HEK293 (cell line): ENCODE results near the gene WDR20.

Experiments
- CTCF ChIA-PET: fragments of 350-600 bp; formaldehyde crosslinking; extraction: SDS; loops from one replicate; lab custom pipeline; 2021; ENCODE audit warnings: antibody characterized with exemption; lab: Yijun Ruan, JAX
- POLR2A ChIA-PET: fragments of 300-600 bp; formaldehyde crosslinking; extraction: SDS; loops from one replicate; lab custom pipeline; 2020; ENCODE audit warnings: antibody characterized with exemption, inconsistent platforms; lab: Yijun Ruan, JAX
- H3K27ac ChIP-seq: fragments of 200-500 bp; sonication (Bioruptor generic); 2 replicates; pipeline ENCODE4 v1.5.1; 2014; ENCODE audit warnings: low read depth, low read length, control low read depth, inconsistent platforms; ENCODE audit errors: extremely low read depth
- H3K36me3 ChIP-seq, 2 experiments: fragments of 200-500 bp in 1 of 2; sonication (Bioruptor generic) in 1 of 2; 1 replicate in 1 of 2; 2 replicates in 1 of 2; pipeline ENCODE4 v1.5.1; 2014 to 2017; ENCODE audit warnings: inconsistent platforms in 2 of 2, low read length in 2 of 2; ENCODE audit not compliant: control insufficient read depth in 2 of 2, insufficient read depth in 1 of 2
- H3K4me1 ChIP-seq: fragments of 200-500 bp; sonication (Bioruptor generic); 2 replicates; pipeline ENCODE4 v1.5.1; 2014; ENCODE audit warnings: mild to moderate bottlenecking, low read length, inconsistent platforms; ENCODE audit not compliant: control insufficient read depth, insufficient read depth
- H3K4me3 ChIP-seq: 2 replicates; pipeline ENCODE4 v1.5.1; 2011; ENCODE audit warnings: low read depth, mild to moderate bottlenecking, control low read depth, low read length, moderate library complexity
- H3K9me3 ChIP-seq: fragments of 200-500 bp; sonication (Bioruptor generic); 2 replicates; pipeline ENCODE4 v1.5.1; 2014; ENCODE audit warnings: low read depth, low read length, inconsistent platforms; ENCODE audit not compliant: control insufficient read depth, insufficient read depth
- BCL11A ChIP-seq: fragments of 450-650 bp; formaldehyde crosslinking; IDR thresholded peaks from 2 replicates; pipeline ENCODE4 v1.5.1; 2016; ENCODE audit warnings: low read depth, missing biosample characterization, missing genetic modification characterization
- BCL11B ChIP-seq: fragments of 450-650 bp; formaldehyde crosslinking; IDR thresholded peaks from 2 replicates; pipeline ENCODE4 v1.5.1; 2016; ENCODE audit warnings: low read depth, missing biosample characterization, missing genetic modification characterization
- KLF16 ChIP-seq: fragments of 450-650 bp; formaldehyde crosslinking; IDR thresholded peaks from 2 replicates; pipeline ENCODE4 v1.5.1; 2017; ENCODE audit warnings: missing biosample characterization, missing genetic modification characterization
- ZFHX2 ChIP-seq: fragments of 450-650 bp; formaldehyde crosslinking; conservative IDR thresholded peaks from 2 replicates; pipeline ENCODE4 v1.5.1; 2016; ENCODE audit warnings: missing biosample characterization, missing genetic modification characterization
- ZNF132 ChIP-seq: fragments of 450-650 bp; formaldehyde crosslinking; IDR thresholded peaks from 2 replicates; pipeline ENCODE4 v1.5.1; 2017; ENCODE audit warnings: missing biosample characterization, missing genetic modification characterization, borderline replicate concordance
- ZNF248 ChIP-seq: fragments of 450-650 bp; formaldehyde crosslinking; IDR thresholded peaks from 2 replicates; pipeline ENCODE4 v1.5.1; 2017; ENCODE audit warnings: missing biosample characterization, missing genetic modification characterization
- ZNF404 ChIP-seq: fragments of 450-650 bp; formaldehyde crosslinking; IDR thresholded peaks from 2 replicates; pipeline ENCODE4 v1.5.1; 2017; ENCODE audit warnings: missing biosample characterization, missing genetic modification characterization
- ZNF501 ChIP-seq: fragments of 450-650 bp; formaldehyde crosslinking; IDR thresholded peaks from 2 replicates; pipeline ENCODE4 v1.5.1; 2016; ENCODE audit warnings: missing biosample characterization, missing genetic modification characterization
- ZNF561 ChIP-seq: fragments of 450-650 bp; IDR thresholded peaks from 2 replicates; pipeline ENCODE4 v1.5.1; 2018; ENCODE audit warnings: missing biosample characterization, missing genetic modification characterization, borderline replicate concordance
- ZNF571 ChIP-seq: fragments of 450-650 bp; formaldehyde crosslinking; IDR thresholded peaks from 2 replicates; pipeline ENCODE4 v1.5.0; 2017; ENCODE audit warnings: missing biosample characterization, missing genetic modification characterization
- ZNF585B ChIP-seq: fragments of 450-650 bp; formaldehyde crosslinking; IDR thresholded peaks from 2 replicates; pipeline ENCODE4 v1.5.1; 2016; ENCODE audit warnings: missing biosample characterization, missing genetic modification characterization
- ZNF664 ChIP-seq: fragments of 450-650 bp; formaldehyde crosslinking; IDR thresholded peaks from 2 replicates; pipeline ENCODE4 v1.5.1; 2016; ENCODE audit warnings: missing biosample characterization, missing genetic modification characterization
- ZNF843 ChIP-seq: fragments of 450-650 bp; formaldehyde crosslinking; IDR thresholded peaks from 2 replicates; pipeline ENCODE4 v1.5.1; 2016; ENCODE audit warnings: missing biosample characterization, missing genetic modification characterization
- TF ChIP-seq, protein P1 (sequence below): fragments of 450-650 bp; formaldehyde crosslinking; IDR thresholded peaks from 2 replicates; pipeline ENCODE4 v1.5.1; 2016; ENCODE audit warnings: missing biosample characterization, missing genetic modification characterization
- TF ChIP-seq, protein P2 (sequence below): fragments of 450-650 bp; formaldehyde crosslinking; IDR thresholded peaks from 2 replicates; pipeline ENCODE4 v1.5.1; 2017; ENCODE audit warnings: missing biosample characterization, missing genetic modification characterization
- TF ChIP-seq, protein P3 (sequence below): fragments of 450-650 bp; formaldehyde crosslinking; IDR thresholded peaks from 2 replicates; pipeline ENCODE4 v1.5.1; 2016; ENCODE audit warnings: missing biosample characterization, missing genetic modification characterization
- TF ChIP-seq, protein P4 (sequence below): fragments of 450-650 bp; formaldehyde crosslinking; IDR thresholded peaks from 2 replicates; pipeline ENCODE4 v1.5.0; 2017; ENCODE audit warnings: missing biosample characterization, missing genetic modification characterization, borderline replicate concordance
- TF ChIP-seq, protein P5 (sequence below): fragments of 450-650 bp; formaldehyde crosslinking; optimal IDR thresholded peaks from 2 replicates; pipeline ENCODE3; 2016; ENCODE audit warnings: missing biosample characterization, mild to moderate bottlenecking, missing genetic modification characterization
- TF ChIP-seq, protein P6 (sequence below): fragments of 450-650 bp; formaldehyde crosslinking; IDR thresholded peaks from 2 replicates; pipeline ENCODE4 v1.5.1; 2017; ENCODE audit warnings: missing biosample characterization, missing genetic modification characterization
- TF ChIP-seq, protein P7 (sequence below): fragments of 450-650 bp; formaldehyde crosslinking; IDR thresholded peaks from 2 replicates; pipeline ENCODE4; 2016; ENCODE audit warnings: missing biosample characterization, missing genetic modification characterization

Gene WDR20

DNA sequence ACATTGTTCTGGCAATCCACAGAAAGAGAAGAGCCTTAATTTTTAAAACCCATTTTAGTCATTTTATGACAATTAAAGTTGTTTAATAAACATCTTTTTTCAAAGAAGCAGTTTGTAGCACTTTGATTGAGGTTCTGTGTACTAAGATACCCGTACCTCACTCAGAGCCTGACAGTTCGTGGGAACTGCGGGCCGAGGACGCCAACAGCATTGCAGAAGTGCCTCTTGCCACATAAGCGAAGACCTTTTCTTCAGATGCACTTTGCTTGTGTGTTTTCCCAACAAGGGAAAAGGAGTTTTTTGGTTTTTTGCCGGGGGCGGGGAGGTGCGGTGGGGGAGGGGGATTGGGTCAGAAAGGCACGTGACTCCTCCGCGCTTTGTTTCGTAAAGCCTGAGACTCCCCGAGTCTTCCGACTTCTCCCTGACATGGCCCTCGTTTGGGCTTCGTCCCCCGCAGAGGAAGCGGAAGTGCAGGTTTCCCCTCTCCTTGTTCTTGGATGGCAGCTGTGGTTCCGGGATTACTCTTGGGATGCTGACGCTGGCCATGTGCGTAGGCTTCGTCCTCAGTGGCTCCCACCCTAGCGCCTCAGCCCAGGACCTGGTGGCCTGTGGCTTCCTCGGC lies 70.8 kb downstream of the WDR20 start:
- H3K9me3 ChIP-seq = no peaks in the 10 kb centered on the region
- no peaks in the 10 kb centered on the region for H3K4me1 ChIP-seq
- ChIA-PET CTCF (no interaction called here), POLR2A (no interaction called here)
- H3K4me3 ChIP-seq = no peak overlapping the region
- H3K27ac ChIP-seq = no peak overlapping the region
- peaks cover 16 to 31% of the 10 kb centered on the region in 2 experiments for H3K36me3 ChIP-seq
- TF ChIP-seq ZNF585B (tag by site-specific recombination) (no peak), ZNF248 (no peak), ZNF132 (no peak), ZNF404 (no peak), BCL11B (tag by site-specific recombination) (no peak), ZNF571 (tag by site-specific recombination) (no peak), ZNF843 (tag by site-specific recombination) (no peak), ZNF561 (tag by site-specific recombination) (no peak), ZNF501 (tag by site-specific recombination) (no peak), ZFHX2 (tag by site-specific recombination) (no peak), BCL11A (no peak), KLF16 (no peak), ZNF664 (no peak)
- TF ChIP-seq, protein P1, sequence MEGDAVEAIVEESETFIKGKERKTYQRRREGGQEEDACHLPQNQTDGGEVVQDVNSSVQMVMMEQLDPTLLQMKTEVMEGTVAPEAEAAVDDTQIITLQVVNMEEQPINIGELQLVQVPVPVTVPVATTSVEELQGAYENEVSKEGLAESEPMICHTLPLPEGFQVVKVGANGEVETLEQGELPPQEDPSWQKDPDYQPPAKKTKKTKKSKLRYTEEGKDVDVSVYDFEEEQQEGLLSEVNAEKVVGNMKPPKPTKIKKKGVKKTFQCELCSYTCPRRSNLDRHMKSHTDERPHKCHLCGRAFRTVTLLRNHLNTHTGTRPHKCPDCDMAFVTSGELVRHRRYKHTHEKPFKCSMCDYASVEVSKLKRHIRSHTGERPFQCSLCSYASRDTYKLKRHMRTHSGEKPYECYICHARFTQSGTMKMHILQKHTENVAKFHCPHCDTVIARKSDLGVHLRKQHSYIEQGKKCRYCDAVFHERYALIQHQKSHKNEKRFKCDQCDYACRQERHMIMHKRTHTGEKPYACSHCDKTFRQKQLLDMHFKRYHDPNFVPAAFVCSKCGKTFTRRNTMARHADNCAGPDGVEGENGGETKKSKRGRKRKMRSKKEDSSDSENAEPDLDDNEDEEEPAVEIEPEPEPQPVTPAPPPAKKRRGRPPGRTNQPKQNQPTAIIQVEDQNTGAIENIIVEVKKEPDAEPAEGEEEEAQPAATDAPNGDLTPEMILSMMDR = no peak
- TF ChIP-seq, protein P2, sequence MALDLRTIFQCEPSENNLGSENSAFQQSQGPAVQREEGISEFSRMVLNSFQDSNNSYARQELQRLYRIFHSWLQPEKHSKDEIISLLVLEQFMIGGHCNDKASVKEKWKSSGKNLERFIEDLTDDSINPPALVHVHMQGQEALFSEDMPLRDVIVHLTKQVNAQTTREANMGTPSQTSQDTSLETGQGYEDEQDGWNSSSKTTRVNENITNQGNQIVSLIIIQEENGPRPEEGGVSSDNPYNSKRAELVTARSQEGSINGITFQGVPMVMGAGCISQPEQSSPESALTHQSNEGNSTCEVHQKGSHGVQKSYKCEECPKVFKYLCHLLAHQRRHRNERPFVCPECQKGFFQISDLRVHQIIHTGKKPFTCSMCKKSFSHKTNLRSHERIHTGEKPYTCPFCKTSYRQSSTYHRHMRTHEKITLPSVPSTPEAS (tag by site-specific recombination) = no peak
- TF ChIP-seq, protein P3, sequence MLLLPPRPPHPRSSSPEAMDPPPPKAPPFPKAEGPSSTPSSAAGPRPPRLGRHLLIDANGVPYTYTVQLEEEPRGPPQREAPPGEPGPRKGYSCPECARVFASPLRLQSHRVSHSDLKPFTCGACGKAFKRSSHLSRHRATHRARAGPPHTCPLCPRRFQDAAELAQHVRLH = no peak
- TF ChIP-seq, protein P4, sequence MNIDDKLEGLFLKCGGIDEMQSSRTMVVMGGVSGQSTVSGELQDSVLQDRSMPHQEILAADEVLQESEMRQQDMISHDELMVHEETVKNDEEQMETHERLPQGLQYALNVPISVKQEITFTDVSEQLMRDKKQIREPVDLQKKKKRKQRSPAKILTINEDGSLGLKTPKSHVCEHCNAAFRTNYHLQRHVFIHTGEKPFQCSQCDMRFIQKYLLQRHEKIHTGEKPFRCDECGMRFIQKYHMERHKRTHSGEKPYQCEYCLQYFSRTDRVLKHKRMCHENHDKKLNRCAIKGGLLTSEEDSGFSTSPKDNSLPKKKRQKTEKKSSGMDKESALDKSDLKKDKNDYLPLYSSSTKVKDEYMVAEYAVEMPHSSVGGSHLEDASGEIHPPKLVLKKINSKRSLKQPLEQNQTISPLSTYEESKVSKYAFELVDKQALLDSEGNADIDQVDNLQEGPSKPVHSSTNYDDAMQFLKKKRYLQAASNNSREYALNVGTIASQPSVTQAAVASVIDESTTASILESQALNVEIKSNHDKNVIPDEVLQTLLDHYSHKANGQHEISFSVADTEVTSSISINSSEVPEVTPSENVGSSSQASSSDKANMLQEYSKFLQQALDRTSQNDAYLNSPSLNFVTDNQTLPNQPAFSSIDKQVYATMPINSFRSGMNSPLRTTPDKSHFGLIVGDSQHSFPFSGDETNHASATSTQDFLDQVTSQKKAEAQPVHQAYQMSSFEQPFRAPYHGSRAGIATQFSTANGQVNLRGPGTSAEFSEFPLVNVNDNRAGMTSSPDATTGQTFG (tag by site-specific recombination) = no peak
- TF ChIP-seq, protein P5, sequence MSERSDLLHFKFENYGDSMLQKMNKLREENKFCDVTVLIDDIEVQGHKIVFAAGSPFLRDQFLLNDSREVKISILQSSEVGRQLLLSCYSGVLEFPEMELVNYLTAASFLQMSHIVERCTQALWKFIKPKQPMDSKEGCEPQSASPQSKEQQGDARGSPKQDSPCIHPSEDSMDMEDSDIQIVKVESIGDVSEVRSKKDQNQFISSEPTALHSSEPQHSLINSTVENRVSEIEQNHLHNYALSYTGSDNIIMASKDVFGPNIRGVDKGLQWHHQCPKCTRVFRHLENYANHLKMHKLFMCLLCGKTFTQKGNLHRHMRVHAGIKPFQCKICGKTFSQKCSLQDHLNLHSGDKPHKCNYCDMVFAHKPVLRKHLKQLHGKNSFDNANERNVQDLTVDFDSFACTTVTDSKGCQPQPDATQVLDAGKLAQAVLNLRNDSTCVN (tag by site-specific recombination) = no peak
- TF ChIP-seq, protein P6, sequence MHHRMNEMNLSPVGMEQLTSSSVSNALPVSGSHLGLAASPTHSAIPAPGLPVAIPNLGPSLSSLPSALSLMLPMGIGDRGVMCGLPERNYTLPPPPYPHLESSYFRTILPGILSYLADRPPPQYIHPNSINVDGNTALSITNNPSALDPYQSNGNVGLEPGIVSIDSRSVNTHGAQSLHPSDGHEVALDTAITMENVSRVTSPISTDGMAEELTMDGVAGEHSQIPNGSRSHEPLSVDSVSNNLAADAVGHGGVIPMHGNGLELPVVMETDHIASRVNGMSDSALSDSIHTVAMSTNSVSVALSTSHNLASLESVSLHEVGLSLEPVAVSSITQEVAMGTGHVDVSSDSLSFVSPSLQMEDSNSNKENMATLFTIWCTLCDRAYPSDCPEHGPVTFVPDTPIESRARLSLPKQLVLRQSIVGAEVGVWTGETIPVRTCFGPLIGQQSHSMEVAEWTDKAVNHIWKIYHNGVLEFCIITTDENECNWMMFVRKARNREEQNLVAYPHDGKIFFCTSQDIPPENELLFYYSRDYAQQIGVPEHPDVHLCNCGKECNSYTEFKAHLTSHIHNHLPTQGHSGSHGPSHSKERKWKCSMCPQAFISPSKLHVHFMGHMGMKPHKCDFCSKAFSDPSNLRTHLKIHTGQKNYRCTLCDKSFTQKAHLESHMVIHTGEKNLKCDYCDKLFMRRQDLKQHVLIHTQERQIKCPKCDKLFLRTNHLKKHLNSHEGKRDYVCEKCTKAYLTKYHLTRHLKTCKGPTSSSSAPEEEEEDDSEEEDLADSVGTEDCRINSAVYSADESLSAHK (tag by site-specific recombination) = no peak
- TF ChIP-seq, protein P7, sequence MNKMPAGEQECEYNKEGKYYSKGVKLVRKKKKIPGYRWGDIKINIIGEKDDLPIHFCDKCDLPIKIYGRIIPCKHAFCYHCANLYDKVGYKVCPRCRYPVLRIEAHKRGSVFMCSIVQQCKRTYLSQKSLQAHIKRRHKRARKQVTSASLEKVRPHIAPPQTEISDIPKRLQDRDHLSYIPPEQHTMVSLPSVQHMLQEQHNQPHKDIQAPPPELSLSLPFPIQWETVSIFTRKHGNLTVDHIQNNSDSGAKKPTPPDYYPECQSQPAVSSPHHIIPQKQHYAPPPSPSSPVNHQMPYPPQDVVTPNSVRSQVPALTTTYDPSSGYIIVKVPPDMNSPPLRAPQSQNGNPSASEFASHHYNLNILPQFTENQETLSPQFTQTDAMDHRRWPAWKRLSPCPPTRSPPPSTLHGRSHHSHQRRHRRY (tag by site-specific recombination) = no peak
